GM06990 (cell line): ENCODE data around the gene ISM1.

Experiments
- DNase-seq: peaks from one replicate; pipeline ENCODE4 v3.0.0-alpha.2; 2011; ENCODE audit not compliant: insufficient read length; ENCODE audit errors: extremely low read depth
- H3K27me3 ChIP-seq: replicated peaks from 2 replicates; pipeline ENCODE4 v1.6.0; 2011; ENCODE audit warnings: low read length; ENCODE audit not compliant: control insufficient read depth, insufficient read depth
- H3K36me3 ChIP-seq: 2 replicates; pipeline ENCODE4 v1.5.1; 2011; ENCODE audit warnings: low read length; ENCODE audit not compliant: control insufficient read depth, insufficient read depth
- H3K4me3 ChIP-seq: replicated peaks from 2 replicates; pipeline ENCODE4 v1.5.1; 2011; ENCODE audit warnings: low read depth, mild to moderate bottlenecking, control low read depth, low read length
- TF ChIP-seq, protein P1 (sequence below): IDR thresholded peaks from 2 replicates; pipeline ENCODE4 v1.5.1; 2011; ENCODE audit warnings: low read length, control low read depth, mild to moderate bottlenecking, inconsistent platforms; ENCODE audit not compliant: insufficient read depth, poor library complexity, severe bottlenecking

Gene ISM1

GRCh38 chr20:13213335-13213734, 7.7 kb upstream of the ISM1 start:
- TF ChIP-seq, protein P1, sequence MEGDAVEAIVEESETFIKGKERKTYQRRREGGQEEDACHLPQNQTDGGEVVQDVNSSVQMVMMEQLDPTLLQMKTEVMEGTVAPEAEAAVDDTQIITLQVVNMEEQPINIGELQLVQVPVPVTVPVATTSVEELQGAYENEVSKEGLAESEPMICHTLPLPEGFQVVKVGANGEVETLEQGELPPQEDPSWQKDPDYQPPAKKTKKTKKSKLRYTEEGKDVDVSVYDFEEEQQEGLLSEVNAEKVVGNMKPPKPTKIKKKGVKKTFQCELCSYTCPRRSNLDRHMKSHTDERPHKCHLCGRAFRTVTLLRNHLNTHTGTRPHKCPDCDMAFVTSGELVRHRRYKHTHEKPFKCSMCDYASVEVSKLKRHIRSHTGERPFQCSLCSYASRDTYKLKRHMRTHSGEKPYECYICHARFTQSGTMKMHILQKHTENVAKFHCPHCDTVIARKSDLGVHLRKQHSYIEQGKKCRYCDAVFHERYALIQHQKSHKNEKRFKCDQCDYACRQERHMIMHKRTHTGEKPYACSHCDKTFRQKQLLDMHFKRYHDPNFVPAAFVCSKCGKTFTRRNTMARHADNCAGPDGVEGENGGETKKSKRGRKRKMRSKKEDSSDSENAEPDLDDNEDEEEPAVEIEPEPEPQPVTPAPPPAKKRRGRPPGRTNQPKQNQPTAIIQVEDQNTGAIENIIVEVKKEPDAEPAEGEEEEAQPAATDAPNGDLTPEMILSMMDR: no peak
- Histone ChIP-seq H3K36me3 (no peaks in the 10 kb centered on the region), H3K27me3 (no peaks in the 10 kb centered on the region), H3K4me3 (no peak overlapping the region)
- no peak for DNase-seq

GRCh38 chr20:13216533-13216932, 4.5 kb upstream of the ISM1 start:
- no peak for DNase-seq
- Histone ChIP-seq H3K4me3 (no peak overlapping the region), H3K27me3 (no peaks in the 10 kb centered on the region; the same call in 1 of the 2 replicates), H3K36me3 (no peaks in the 10 kb centered on the region)
- TF ChIP-seq, protein P1: no peak

- H3K4me3 ChIP-seq: no peak overlapping the region
- TF ChIP-seq, protein P1: no peak
- H3K27me3 ChIP-seq: no peaks in the 10 kb centered on the region; the same call in 1 of the 2 replicates
- DNase-seq: no peak
- H3K36me3 ChIP-seq: no peaks in the 10 kb centered on the region
Measured at GRCh38 chr20:13219327-13220193, 1.5 kb upstream of the ISM1 start.

GRCh38 chr20:13220194-13220903, 725 bp upstream of the ISM1 start:
- no peak overlapping the region for H3K4me3 ChIP-seq
- H3K27me3 ChIP-seq: no peaks in the 10 kb centered on the region; the same call in 1 of the 2 replicates
- TF ChIP-seq, protein P1: no peak
- no peaks in the 10 kb centered on the region for H3K36me3 ChIP-seq
- DNase-seq: peak; percentile 14

- Histone ChIP-seq H3K27me3 (no peaks in the 10 kb centered on the region; the same call in 1 of the 2 replicates), H3K36me3 (no peaks in the 10 kb centered on the region), H3K4me3 (no peak overlapping the region)
- TF ChIP-seq, protein P1: no peak
- DNase-seq: no peak
Measured at GRCh38 chr20:13221313-13221672, 219 bp downstream of the ISM1 start.
